Measurements from ENCODE around the gene CDH13.

DNA sequence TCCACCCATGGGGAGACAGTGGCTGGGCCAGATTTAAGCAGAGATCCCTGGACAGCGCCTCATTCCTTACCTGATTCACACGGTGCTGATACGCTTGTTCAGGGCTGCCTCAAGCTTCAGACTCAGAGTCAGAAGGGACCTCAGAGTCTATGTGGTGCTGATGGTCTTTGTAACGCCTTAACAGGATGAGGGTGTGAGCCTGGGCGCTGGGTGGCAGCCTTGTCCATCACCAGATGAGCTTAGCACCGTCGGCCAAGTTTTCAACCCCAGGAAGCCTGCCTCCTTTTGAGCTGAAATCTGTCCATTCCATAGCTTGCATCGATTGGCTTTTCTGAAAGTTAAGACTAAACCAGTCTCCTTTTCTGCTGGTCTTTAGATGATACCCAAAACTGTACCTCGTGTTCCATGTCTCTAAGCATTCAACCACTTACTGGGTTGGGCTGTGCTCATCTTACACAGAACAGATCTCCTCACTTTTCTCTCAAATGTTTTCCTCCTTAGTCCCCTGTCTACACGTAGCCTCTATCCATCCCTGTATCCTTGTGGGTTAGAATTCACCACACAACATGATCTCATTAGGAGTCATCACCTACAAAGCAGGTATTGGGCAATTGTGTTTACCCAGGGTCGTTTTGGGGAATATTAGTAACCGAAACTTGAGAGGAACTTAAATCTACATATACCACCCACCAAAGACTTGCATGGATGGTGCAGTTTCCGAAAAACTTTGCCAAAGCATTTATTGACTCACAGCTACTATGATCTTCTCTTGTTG is 573.4 kb downstream of the CDH13 start:
- TF ChIP-seq CTCF (IDR thresholded peaks at IDR 0.05; ENCODE audit: low read length) (no peak), EZH2 (optimal IDR thresholded peaks at IDR 0.05; ENCODE audit: low read depth, low read length) (no peak)
